Thyroid gland (tissue), 4 donors: Measurements from ENCODE around the gene PROZ.

ENCODE experiments used
- CTCF ChIP-seq, 6 experiments: fragments of 200-600 bp in 3 of 6; fragments of 450-650 bp in 3 of 6; sonication (generic) in 3 of 6; IDR thresholded peaks; one replicate each; pipeline ENCODE4 v1.5.1; 2016 to 2019; ENCODE audit warnings: antibody characterized with exemption in 6 of 6, mild to moderate bottlenecking in 2 of 6, inconsistent platforms in 1 of 6, moderate library complexity in 1 of 6
- POLR2A ChIP-seq, 2 donors: fragments of 450-650 bp; IDR thresholded peaks; one replicate each; pipeline ENCODE4 v1.6.1; 2017; ENCODE audit warnings: antibody characterized with exemption in 2 of 2, mild to moderate bottlenecking in 2 of 2, moderate library complexity in 1 of 2

GRCh38 chr13:113110852-113111315 is 47.6 kb upstream of the PROZ start:
- TF ChIP-seq CTCF (IDR thresholded peaks at IDR 0.05) (no peak), POLR2A (IDR thresholded peaks at IDR 0.05) (no peak)
